ENCODE results near the gene CAPN12.

GRCh38 chr19:38766276-38767047, 22.2 kb upstream of the CAPN12 start:
- no peak for TF ChIP-seq CTCF (IDR thresholded peaks at IDR 0.05)
- TF ChIP-seq POLR2A (IDR thresholded peaks at IDR 0.05): no peak
